ENCODE data around the gene UBR4.

GRCh38 chr1:19166066-19166465 lies 44.0 kb downstream of the UBR4 start:
- TF ChIP-seq, protein P1, sequence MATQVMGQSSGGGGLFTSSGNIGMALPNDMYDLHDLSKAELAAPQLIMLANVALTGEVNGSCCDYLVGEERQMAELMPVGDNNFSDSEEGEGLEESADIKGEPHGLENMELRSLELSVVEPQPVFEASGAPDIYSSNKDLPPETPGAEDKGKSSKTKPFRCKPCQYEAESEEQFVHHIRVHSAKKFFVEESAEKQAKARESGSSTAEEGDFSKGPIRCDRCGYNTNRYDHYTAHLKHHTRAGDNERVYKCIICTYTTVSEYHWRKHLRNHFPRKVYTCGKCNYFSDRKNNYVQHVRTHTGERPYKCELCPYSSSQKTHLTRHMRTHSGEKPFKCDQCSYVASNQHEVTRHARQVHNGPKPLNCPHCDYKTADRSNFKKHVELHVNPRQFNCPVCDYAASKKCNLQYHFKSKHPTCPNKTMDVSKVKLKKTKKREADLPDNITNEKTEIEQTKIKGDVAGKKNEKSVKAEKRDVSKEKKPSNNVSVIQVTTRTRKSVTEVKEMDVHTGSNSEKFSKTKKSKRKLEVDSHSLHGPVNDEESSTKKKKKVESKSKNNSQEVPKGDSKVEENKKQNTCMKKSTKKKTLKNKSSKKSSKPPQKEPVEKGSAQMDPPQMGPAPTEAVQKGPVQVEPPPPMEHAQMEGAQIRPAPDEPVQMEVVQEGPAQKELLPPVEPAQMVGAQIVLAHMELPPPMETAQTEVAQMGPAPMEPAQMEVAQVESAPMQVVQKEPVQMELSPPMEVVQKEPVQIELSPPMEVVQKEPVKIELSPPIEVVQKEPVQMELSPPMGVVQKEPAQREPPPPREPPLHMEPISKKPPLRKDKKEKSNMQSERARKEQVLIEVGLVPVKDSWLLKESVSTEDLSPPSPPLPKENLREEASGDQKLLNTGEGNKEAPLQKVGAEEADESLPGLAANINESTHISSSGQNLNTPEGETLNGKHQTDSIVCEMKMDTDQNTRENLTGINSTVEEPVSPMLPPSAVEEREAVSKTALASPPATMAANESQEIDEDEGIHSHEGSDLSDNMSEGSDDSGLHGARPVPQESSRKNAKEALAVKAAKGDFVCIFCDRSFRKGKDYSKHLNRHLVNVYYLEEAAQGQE (IDR thresholded peaks at IDR 0.05; ENCODE audit: low read depth): no peak
- no peak for TF ChIP-seq RAD21 (IDR thresholded peaks at IDR 0.05; ENCODE audit: low read depth)
- TF ChIP-seq, protein P2, sequence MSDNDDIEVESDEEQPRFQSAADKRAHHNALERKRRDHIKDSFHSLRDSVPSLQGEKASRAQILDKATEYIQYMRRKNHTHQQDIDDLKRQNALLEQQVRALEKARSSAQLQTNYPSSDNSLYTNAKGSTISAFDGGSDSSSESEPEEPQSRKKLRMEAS (IDR thresholded peaks at IDR 0.05): no peak
- no peak for TF ChIP-seq EP300 (IDR thresholded peaks at IDR 0.05; ENCODE audit: borderline replicate concordance)
- TF ChIP-seq CREB1 (IDR thresholded peaks at IDR 0.05; ENCODE audit: low read depth): no peak
